Neural crest cell (in vitro differentiated cells): ENCODE results near the gene PRKG1. TPM values are rescaled to one million over a fixed set of nuclear protein-coding genes. Genes with fewer than 3 reads are reported as not detected.

Source experiments
- DNase-seq: peaks from one replicate; pipeline ENCODE4 v3.0.0; 2021; ENCODE audit warnings: low read depth, mixed read lengths, low spot score
- H3K27ac Mint-ChIP-seq: one replicate; pipeline ENCODE4 v1.8.0; 2021; ENCODE audit warnings: mild to moderate bottlenecking, mixed read lengths; ENCODE audit not compliant: unreplicated experiment
- H3K27me3 Mint-ChIP-seq: 2 replicates; pipeline ENCODE4 v1.8.0; 2021; ENCODE audit warnings: low read depth, mild to moderate bottlenecking, mixed read lengths
- H3K36me3 Mint-ChIP-seq: 2 replicates; pipeline ENCODE4 v1.8.0; 2021; ENCODE audit warnings: low read depth, mild to moderate bottlenecking, mixed read lengths
- H3K4me1 Mint-ChIP-seq: 2 replicates; pipeline ENCODE4 v1.8.0; 2021; ENCODE audit warnings: mixed read lengths
- H3K4me3 Mint-ChIP-seq: one replicate; pipeline ENCODE4 v1.8.0; 2021; ENCODE audit warnings: mild to moderate bottlenecking, mixed read lengths
- H3K9me3 Mint-ChIP-seq: 2 replicates; pipeline ENCODE4 v1.8.0; 2021; ENCODE audit warnings: mixed read lengths
- CTCF ChIP-seq: fragments of 200-600 bp; sonication (generic); conservative IDR thresholded peaks from 2 replicates; pipeline ENCODE4 v1.5.0; 2021; ENCODE audit warnings: antibody characterized with exemption, mild to moderate bottlenecking
- total RNA-seq: library from RNA; stranded (reverse); gene quantifications from 2 replicates; pipeline ENCODE4 v1.2.1, GENCODE V29; 2021

Gene PRKG1
- total RNA-seq, 1 donor from 2014 or later: 4.4 TPM

- Mint-ChIP-seq H3K27me3 (no peaks in the 10 kb centered on the region), H3K36me3 (no peaks in the 10 kb centered on the region), H3K4me3 (no peak overlapping the region), H3K27ac (no peak overlapping the region), H3K9me3 (no peaks in the 10 kb centered on the region), H3K4me1 (no peaks in the 10 kb centered on the region)
- no peak for TF ChIP-seq CTCF
- DNase-seq: no peak
Observed at GRCh38 chr10:51896849-51897248, 822.6 kb downstream of the PRKG1 start.

- Mint-ChIP-seq H3K4me3 (no peak overlapping the region), H3K36me3 (no peaks in the 10 kb centered on the region), H3K4me1 (no peaks in the 10 kb centered on the region), H3K27ac (no peak overlapping the region), H3K27me3 (no peaks in the 10 kb centered on the region), H3K9me3 (no peaks in the 10 kb centered on the region)
- TF ChIP-seq CTCF: no peak
- no peak for DNase-seq
Observed at GRCh38 chr10:51897560-51897959, 823.3 kb downstream of the PRKG1 start.

GRCh38 chr10:51900180-51900579, 825.9 kb downstream of the PRKG1 start:
- Mint-ChIP-seq H3K4me3 (no peak overlapping the region), H3K27me3 (no peaks in the 10 kb centered on the region), H3K9me3 (no peaks in the 10 kb centered on the region), H3K27ac (no peak overlapping the region), H3K36me3 (no peaks in the 10 kb centered on the region), H3K4me1 (no peaks in the 10 kb centered on the region)
- DNase-seq: no peak
- TF ChIP-seq CTCF: no peak

- DNase-seq: no peak
- Mint-ChIP-seq H3K4me3 (no peak overlapping the region), H3K9me3 (no peaks in the 10 kb centered on the region), H3K27me3 (no peaks in the 10 kb centered on the region), H3K27ac (no peak overlapping the region), H3K36me3 (no peaks in the 10 kb centered on the region), H3K4me1 (no peaks in the 10 kb centered on the region)
- TF ChIP-seq CTCF: no peak
Observed at GRCh38 chr10:51903675-51904074, 829.4 kb downstream of the PRKG1 start.

GRCh38 chr10:51905032-51905431, 830.7 kb downstream of the PRKG1 start:
- Mint-ChIP-seq H3K36me3 (no peaks in the 10 kb centered on the region), H3K27me3 (no peaks in the 10 kb centered on the region), H3K4me3 (no peak overlapping the region), H3K27ac (no peak overlapping the region), H3K9me3 (no peaks in the 10 kb centered on the region), H3K4me1 (no peaks in the 10 kb centered on the region)
- TF ChIP-seq CTCF: no peak
- DNase-seq: no peak

- Mint-ChIP-seq H3K36me3 (no peaks in the 10 kb centered on the region), H3K9me3 (no peaks in the 10 kb centered on the region), H3K4me1 (no peaks in the 10 kb centered on the region), H3K27ac (no peak overlapping the region), H3K27me3 (no peaks in the 10 kb centered on the region), H3K4me3 (no peak overlapping the region)
- no peak for DNase-seq
- no peak for TF ChIP-seq CTCF
Observed at GRCh38 chr10:51907361-51907760, 833.1 kb downstream of the PRKG1 start.
